ENCODE measurements around the gene GLDN.

GLDN gene

GRCh38 chr15:51386960-51387698 is 45.7 kb downstream of the GLDN start:
- Histone ChIP-seq H3K27me3 (ENCODE audit: control insufficient read depth, insufficient read depth, low read length) (no peaks in the 10 kb centered on the region), H3K4me3 (ENCODE audit: low read length) (no peak overlapping the region), H3K36me3 (ENCODE audit: control insufficient read depth, insufficient read depth, low read length) (no peaks in the 10 kb centered on the region), H3K9ac (ENCODE audit: low read length) (no peak overlapping the region), H3K27ac (ENCODE audit: low read depth, low read length) (no peak overlapping the region), H3K4me1 (ENCODE audit: control insufficient read depth, insufficient read depth, low read length) (no peaks in the 10 kb centered on the region)

GRCh38 chr15:51387699-51388041 is 46.2 kb downstream of the GLDN start:
- Histone ChIP-seq H3K4me3 (ENCODE audit: low read length) (no peak overlapping the region), H3K9ac (ENCODE audit: low read length) (no peak overlapping the region), H3K4me1 (ENCODE audit: control insufficient read depth, insufficient read depth, low read length) (no peaks in the 10 kb centered on the region), H3K27me3 (ENCODE audit: control insufficient read depth, insufficient read depth, low read length) (no peaks in the 10 kb centered on the region), H3K36me3 (ENCODE audit: control insufficient read depth, insufficient read depth, low read length) (no peaks in the 10 kb centered on the region), H3K27ac (ENCODE audit: low read depth, low read length) (no peak overlapping the region)

- no peak overlapping the region for H3K27ac ChIP-seq (ENCODE audit: low read depth, low read length)
- H3K27me3 ChIP-seq (ENCODE audit: control insufficient read depth, insufficient read depth, low read length) = no peaks in the 10 kb centered on the region
- no peak overlapping the region for H3K4me3 ChIP-seq (ENCODE audit: low read length)
- H3K9ac ChIP-seq (ENCODE audit: low read length) = no peak overlapping the region
- H3K36me3 ChIP-seq (ENCODE audit: control insufficient read depth, insufficient read depth, low read length) = no peaks in the 10 kb centered on the region
- no peaks in the 10 kb centered on the region for H3K4me1 ChIP-seq (ENCODE audit: control insufficient read depth, insufficient read depth, low read length)
Observed at GRCh38 chr15:51388726-51389125, 47.3 kb downstream of the GLDN start.

GRCh38 chr15:51390241-51390965 is 48.9 kb downstream of the GLDN start:
- H3K27me3 ChIP-seq (ENCODE audit: control insufficient read depth, insufficient read depth, low read length) = no peaks in the 10 kb centered on the region
- no peak overlapping the region for H3K9ac ChIP-seq (ENCODE audit: low read length)
- no peaks in the 10 kb centered on the region for H3K36me3 ChIP-seq (ENCODE audit: control insufficient read depth, insufficient read depth, low read length)
- no peak overlapping the region for H3K4me3 ChIP-seq (ENCODE audit: low read length)
- H3K27ac ChIP-seq (ENCODE audit: low read depth, low read length) = no peak overlapping the region
- no peaks in the 10 kb centered on the region for H3K4me1 ChIP-seq (ENCODE audit: control insufficient read depth, insufficient read depth, low read length)

DNA sequence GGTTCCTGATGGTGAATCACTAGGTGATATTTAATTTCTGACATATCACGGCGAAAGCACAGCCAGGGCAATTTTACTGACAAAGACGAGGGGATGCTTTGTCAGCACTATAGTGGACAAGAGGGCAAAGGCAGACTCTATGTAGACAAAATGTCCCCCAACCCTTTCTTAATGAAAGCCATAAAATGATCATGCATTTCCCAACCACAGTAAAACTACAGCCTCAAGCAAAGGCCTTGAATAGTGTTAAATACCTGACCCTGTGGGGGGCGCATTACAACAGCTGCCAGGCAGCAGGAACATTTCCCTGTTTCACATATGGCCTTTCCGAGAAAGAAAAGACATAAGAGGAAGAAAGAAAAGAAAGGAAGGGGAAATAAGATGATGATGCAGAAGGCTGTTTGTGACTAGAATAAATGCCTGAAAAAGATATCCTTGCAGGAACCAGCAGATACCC is 49.5 kb downstream of the GLDN start:
- Histone ChIP-seq H3K4me3 (ENCODE audit: low read length) (no peak overlapping the region), H3K27ac (ENCODE audit: low read depth, low read length) (no peak overlapping the region), H3K36me3 (ENCODE audit: control insufficient read depth, insufficient read depth, low read length) (no peaks in the 10 kb centered on the region), H3K9ac (ENCODE audit: low read length) (no peak overlapping the region), H3K27me3 (ENCODE audit: control insufficient read depth, insufficient read depth, low read length) (no peaks in the 10 kb centered on the region), H3K4me1 (ENCODE audit: control insufficient read depth, insufficient read depth, low read length) (no peaks in the 10 kb centered on the region)

DNA sequence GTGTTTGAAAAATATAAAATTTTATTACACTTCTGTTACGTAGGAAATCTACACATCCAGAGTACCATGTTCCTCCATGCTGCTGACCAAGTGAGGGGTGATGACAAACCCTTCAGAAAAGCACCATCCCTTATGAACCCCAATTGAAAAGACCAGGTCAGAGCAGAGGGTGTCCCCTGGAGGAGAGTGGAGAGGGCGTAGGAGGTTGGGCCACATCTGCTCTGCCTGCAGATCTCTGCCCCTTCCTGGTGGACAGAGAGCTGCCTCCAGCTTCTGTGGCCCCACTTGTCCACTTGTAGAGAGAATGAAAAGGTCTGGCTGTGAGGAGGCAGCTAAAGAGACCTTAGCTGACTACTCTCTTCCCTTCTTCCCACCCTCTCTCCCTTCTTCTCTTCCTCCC is 55.5 kb downstream of the GLDN start:
- Histone ChIP-seq H3K27me3 (ENCODE audit: control insufficient read depth, insufficient read depth, low read length) (no peaks in the 10 kb centered on the region), H3K4me1 (ENCODE audit: control insufficient read depth, insufficient read depth, low read length) (no peaks in the 10 kb centered on the region), H3K9ac (ENCODE audit: low read length) (no peak overlapping the region), H3K27ac (ENCODE audit: low read depth, low read length) (no peak overlapping the region), H3K4me3 (ENCODE audit: low read length) (no peak overlapping the region), H3K36me3 (ENCODE audit: control insufficient read depth, insufficient read depth, low read length) (no peaks in the 10 kb centered on the region)

GRCh38 chr15:51398626-51399025 is 57.2 kb downstream of the GLDN start:
- H3K9ac ChIP-seq (ENCODE audit: low read length) = no peak overlapping the region
- H3K27me3 ChIP-seq (ENCODE audit: control insufficient read depth, insufficient read depth, low read length) = no peaks in the 10 kb centered on the region
- no peaks in the 10 kb centered on the region for H3K36me3 ChIP-seq (ENCODE audit: control insufficient read depth, insufficient read depth, low read length)
- H3K4me3 ChIP-seq (ENCODE audit: low read length) = no peak overlapping the region
- H3K4me1 ChIP-seq (ENCODE audit: control insufficient read depth, insufficient read depth, low read length) = no peaks in the 10 kb centered on the region
- no peak overlapping the region for H3K27ac ChIP-seq (ENCODE audit: low read depth, low read length)

GRCh38 chr15:51401051-51401780 is 59.8 kb downstream of the GLDN start:
- Histone ChIP-seq H3K9ac (ENCODE audit: low read length) (no peak overlapping the region), H3K27ac (ENCODE audit: low read depth, low read length) (no peak overlapping the region), H3K27me3 (ENCODE audit: control insufficient read depth, insufficient read depth, low read length) (no peaks in the 10 kb centered on the region), H3K4me3 (ENCODE audit: low read length) (no peak overlapping the region), H3K36me3 (ENCODE audit: control insufficient read depth, insufficient read depth, low read length) (no peaks in the 10 kb centered on the region), H3K4me1 (ENCODE audit: control insufficient read depth, insufficient read depth, low read length) (no peaks in the 10 kb centered on the region)

GRCh38 chr15:51401872-51402517 is 60.5 kb downstream of the GLDN start:
- Histone ChIP-seq H3K27me3 (ENCODE audit: control insufficient read depth, insufficient read depth, low read length) (no peaks in the 10 kb centered on the region), H3K9ac (ENCODE audit: low read length) (no peak overlapping the region), H3K4me1 (ENCODE audit: control insufficient read depth, insufficient read depth, low read length) (no peaks in the 10 kb centered on the region), H3K4me3 (ENCODE audit: low read length) (no peak overlapping the region), H3K36me3 (ENCODE audit: control insufficient read depth, insufficient read depth, low read length) (no peaks in the 10 kb centered on the region), H3K27ac (ENCODE audit: low read depth, low read length) (no peak overlapping the region)

DNA sequence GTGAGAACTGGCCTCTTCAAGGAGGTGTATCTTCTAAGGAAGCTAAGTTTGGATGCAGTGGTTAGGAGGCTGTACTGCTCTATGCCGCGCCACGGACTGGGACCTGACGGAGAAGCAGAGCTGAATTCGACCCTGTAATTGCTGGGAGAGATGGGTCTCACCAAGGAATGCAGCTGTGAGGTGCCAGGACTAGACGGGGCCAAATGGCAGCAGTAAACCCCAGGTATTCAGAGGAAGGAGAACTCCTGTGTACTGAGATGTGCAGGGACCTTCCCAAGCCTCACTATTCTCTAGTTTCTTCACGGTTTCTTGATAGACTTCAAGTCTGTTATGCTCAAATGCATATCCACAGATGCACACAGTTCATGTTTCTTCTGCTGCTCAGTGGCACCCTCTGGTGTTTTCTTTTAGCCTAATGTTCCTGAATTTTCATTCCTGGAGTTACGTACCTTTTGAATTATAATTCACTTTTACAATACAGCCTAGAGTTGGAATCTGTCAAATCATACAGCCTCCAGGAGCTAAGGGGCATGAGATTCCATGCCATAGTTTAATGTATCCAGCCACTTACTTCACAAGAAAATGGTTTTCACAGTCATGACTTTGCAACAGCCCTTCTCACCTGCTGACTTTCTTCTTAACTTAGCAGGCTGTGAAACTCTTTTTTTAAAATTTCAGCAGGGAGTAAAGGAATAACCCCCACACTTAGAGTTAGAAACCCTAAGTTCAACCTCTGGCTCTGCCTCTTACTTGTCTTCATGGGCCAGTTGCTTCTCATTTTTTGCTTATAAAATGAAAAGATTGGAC is 61.8 kb downstream of the GLDN start:
- Histone ChIP-seq H3K4me3 (ENCODE audit: low read length) (no peak overlapping the region), H3K27ac (ENCODE audit: low read depth, low read length) (no peak overlapping the region), H3K4me1 (ENCODE audit: control insufficient read depth, insufficient read depth, low read length) (no peaks in the 10 kb centered on the region), H3K27me3 (ENCODE audit: control insufficient read depth, insufficient read depth, low read length) (no peaks in the 10 kb centered on the region), H3K9ac (ENCODE audit: low read length) (no peak overlapping the region), H3K36me3 (ENCODE audit: control insufficient read depth, insufficient read depth, low read length) (no peaks in the 10 kb centered on the region)

DNA sequence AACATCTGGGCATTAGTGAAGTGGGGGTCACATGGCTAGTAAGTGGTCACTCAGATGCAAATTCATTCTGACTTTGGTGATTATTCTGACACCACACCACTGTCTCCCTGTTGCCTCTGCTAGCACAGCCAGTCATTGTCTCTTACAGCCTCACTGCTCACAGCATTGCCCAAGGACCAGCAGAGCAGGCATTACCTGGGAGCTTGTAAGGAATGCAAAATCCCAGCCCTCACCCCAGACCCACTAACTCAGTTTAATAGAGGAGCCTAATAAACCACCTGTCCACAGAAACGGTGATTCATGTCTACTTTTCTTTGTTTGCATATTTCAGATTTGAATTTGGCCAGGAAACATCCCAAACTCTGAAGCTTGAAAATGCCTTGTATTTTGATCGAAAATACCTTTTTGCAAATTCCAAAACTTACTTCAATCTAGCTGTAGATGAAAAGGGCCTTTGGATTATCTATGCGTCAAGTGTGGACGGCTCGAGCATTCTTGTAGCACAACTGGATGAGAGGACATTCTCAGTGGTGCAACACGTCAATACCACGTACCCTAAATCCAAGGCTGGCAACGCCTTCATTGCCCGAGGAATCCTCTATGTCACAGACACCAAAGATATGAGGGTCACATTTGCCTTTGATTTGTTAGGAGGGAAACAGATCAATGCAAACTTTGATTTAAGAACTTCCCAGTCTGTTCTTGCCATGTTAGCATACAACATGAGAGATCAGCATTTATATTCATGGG is 62.7 kb downstream of the GLDN start:
- Histone ChIP-seq H3K4me1 (ENCODE audit: control insufficient read depth, insufficient read depth, low read length) (no peaks in the 10 kb centered on the region), H3K9ac (ENCODE audit: low read length) (no peak overlapping the region), H3K27me3 (ENCODE audit: control insufficient read depth, insufficient read depth, low read length) (no peaks in the 10 kb centered on the region), H3K27ac (ENCODE audit: low read depth, low read length) (no peak overlapping the region), H3K4me3 (ENCODE audit: low read length) (no peak overlapping the region), H3K36me3 (ENCODE audit: control insufficient read depth, insufficient read depth, low read length) (no peaks in the 10 kb centered on the region)
